Measurements from ENCODE around the gene EPN2. TPM values are rescaled to one million over a fixed set of nuclear protein-coding genes. Genes with fewer than 3 reads are reported as not detected.
A peak's percentile ranks its signal among the peaks of the same experiment; 100 is the strongest.

The EPN2 gene
- total and polyA plus RNA-seq, 9 donors = 21.6 to 68.9 (median 52.7) TPM

DNA sequence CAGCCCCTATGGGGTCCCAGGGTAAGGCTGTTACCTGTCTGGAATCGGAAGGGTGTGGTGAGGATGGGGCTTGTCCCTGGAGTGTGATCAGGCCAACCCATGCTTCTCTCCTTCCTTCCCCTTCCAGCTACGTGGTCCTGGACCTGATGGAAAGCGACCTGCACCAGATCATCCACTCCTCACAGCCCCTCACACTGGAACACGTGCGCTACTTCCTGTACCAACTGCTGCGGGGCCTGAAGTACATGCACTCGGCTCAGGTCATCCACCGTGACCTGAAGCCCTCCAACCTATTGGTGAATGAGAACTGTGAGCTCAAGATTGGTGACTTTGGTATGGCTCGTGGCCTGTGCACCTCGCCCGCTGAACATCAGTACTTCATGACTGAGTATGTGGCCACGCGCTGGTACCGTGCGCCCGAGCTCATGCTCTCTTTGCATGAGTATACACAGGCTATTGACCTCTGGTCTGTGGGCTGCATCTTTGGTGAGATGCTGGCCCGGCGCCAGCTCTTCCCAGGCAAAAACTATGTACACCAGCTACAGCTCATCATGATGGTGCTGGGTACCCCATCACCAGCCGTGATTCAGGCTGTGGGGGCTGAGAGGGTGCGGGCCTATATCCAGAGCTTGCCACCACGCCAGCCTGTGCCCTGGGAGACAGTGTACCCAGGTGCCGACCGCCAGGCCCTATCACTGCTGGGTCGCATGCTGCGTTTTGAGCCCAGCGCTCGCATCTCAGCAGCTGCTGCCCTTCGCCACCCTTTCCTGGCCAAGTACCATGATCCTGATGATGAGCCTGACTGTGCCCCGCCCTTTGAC lies 143.5 kb downstream of the EPN2 start:
- no peaks in the 10 kb centered on the region for H3K9me3 ChIP-seq
- H3K27me3 ChIP-seq = no peaks in the 10 kb centered on the region
- TF ChIP-seq EP300 (IDR thresholded peaks at IDR 0.05) (no peak), POLR2A (IDR thresholded peaks at IDR 0.05) (no peak)
- TF ChIP-seq, protein P1, sequence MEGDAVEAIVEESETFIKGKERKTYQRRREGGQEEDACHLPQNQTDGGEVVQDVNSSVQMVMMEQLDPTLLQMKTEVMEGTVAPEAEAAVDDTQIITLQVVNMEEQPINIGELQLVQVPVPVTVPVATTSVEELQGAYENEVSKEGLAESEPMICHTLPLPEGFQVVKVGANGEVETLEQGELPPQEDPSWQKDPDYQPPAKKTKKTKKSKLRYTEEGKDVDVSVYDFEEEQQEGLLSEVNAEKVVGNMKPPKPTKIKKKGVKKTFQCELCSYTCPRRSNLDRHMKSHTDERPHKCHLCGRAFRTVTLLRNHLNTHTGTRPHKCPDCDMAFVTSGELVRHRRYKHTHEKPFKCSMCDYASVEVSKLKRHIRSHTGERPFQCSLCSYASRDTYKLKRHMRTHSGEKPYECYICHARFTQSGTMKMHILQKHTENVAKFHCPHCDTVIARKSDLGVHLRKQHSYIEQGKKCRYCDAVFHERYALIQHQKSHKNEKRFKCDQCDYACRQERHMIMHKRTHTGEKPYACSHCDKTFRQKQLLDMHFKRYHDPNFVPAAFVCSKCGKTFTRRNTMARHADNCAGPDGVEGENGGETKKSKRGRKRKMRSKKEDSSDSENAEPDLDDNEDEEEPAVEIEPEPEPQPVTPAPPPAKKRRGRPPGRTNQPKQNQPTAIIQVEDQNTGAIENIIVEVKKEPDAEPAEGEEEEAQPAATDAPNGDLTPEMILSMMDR (IDR thresholded peaks at IDR 0.05) = no peak
- no peak overlapping the region for H3K27ac ChIP-seq
- no peaks in the 10 kb centered on the region for H3K36me3 ChIP-seq
- 86 to 89% (median 86%) methylated on average over 29 of the region's 29 CpGs for WGBS, 3 donors
- peak in 2 of 5 donors; percentile 33 to 53 for DNase-seq
- peaks cover 29% of the 10 kb centered on the region for H3K4me1 ChIP-seq (ENCODE audit: insufficient read depth)
- intact Hi-C loops (cut with DNase I) = no loop called here
- no peak overlapping the region for H3K4me3 ChIP-seq

DNA sequence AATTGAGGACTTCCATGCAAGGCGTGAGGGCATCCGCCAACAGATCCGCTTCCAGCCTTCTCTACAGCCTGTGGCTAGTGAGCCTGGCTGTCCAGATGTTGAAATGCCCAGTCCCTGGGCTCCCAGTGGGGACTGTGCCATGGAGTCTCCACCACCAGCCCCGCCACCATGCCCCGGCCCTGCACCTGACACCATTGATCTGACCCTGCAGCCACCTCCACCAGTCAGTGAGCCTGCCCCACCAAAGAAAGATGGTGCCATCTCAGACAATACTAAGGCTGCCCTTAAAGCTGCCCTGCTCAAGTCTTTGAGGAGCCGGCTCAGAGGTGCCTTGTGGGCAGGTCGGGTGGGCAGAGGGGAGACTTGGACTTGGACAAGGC lies 144.2 kb downstream of the EPN2 start:
- Histone ChIP-seq H3K36me3 (no peaks in the 10 kb centered on the region), H3K27ac (no peak overlapping the region), H3K4me3 (no peak overlapping the region), H3K4me1 (ENCODE audit: insufficient read depth) (peaks cover 32% of the 10 kb centered on the region), H3K9me3 (no peaks in the 10 kb centered on the region), H3K27me3 (no peaks in the 10 kb centered on the region)
- TF ChIP-seq EP300 (IDR thresholded peaks at IDR 0.05) (no peak), POLR2A (IDR thresholded peaks at IDR 0.05) (no peak)
- TF ChIP-seq, protein P1 (IDR thresholded peaks at IDR 0.05) = no peak
- 92 to 97% (median 94%) methylated on average over 7 of the region's 7 CpGs for WGBS, 3 donors
- DNase-seq = peak in 1 of 5 donors; percentile 20
- intact Hi-C loops (cut with DNase I) = no loop called here

DNA sequence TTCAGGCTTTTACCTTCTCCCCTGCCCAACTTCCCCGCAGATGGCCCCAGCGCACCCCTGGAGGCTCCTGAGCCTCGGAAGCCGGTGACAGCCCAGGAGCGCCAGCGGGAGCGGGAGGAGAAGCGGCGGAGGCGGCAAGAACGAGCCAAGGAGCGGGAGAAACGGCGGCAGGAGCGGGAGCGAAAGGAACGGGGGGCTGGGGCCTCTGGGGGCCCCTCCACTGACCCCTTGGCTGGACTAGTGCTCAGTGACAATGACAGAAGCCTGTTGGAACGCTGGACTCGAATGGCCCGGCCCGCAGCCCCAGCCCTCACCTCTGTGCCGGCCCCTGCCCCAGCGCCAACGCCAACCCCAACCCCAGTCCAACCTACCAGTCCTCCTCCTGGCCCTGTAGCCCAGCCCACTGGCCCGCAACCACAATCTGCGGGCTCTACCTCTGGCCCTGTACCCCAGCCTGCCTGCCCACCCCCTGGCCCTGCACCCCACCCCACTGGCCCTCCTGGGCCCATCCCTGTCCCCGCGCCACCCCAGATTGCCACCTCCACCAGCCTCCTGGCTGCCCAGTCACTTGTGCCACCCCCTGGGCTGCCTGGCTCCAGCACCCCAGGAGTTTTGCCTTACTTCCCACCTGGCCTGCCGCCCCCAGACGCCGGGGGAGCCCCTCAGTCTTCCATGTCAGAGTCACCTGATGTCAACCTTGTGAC lies 144.7 kb downstream of the EPN2 start:
- Histone ChIP-seq H3K4me1 (ENCODE audit: insufficient read depth) (peaks cover 34% of the 10 kb centered on the region), H3K36me3 (no peaks in the 10 kb centered on the region)
- WGBS, 3 donors = 83 to 89% (median 85%) methylated on average over 31 of the region's 31 CpGs

More for the DNA sequence above, 144.7 kb downstream of the EPN2 start:
- TF ChIP-seq, protein P1 (IDR thresholded peaks at IDR 0.05) = no peak
- TF ChIP-seq POLR2A (IDR thresholded peaks at IDR 0.05) (no peak), EP300 (IDR thresholded peaks at IDR 0.05) (no peak)
- no peaks in the 10 kb centered on the region for H3K27me3 ChIP-seq
- intact Hi-C loops (cut with DNase I) = no loop called here
- peak overlapping the region; percentile 15 to 18 for H3K27ac ChIP-seq
- H3K4me3 ChIP-seq = no peak overlapping the region
- no peaks in the 10 kb centered on the region for H3K9me3 ChIP-seq
- DNase-seq = peak in 1 of 5 donors; percentile 23
